ENCODE results near the gene CCDC60.

The CCDC60 gene

GRCh38 chr12:119446459-119446858, 111.9 kb downstream of the CCDC60 start:
- no peak for DNase-seq (ENCODE audit: low read depth in 2 of 2)

- no peak for DNase-seq (ENCODE audit: low read depth in 2 of 2)
These were observed 112.6 kb downstream of the CCDC60 start for GRCh38 chr12:119447126-119447525.

- no peak for DNase-seq (ENCODE audit: low read depth in 2 of 2)
These were observed 113.1 kb downstream of the CCDC60 start for GRCh38 chr12:119447618-119448017.

GRCh38 chr12:119448611-119449131, 114.1 kb downstream of the CCDC60 start:
- DNase-seq (ENCODE audit: low read depth in 2 of 2), result no peak

GRCh38 chr12:119450771-119451170, 116.2 kb downstream of the CCDC60 start:
- no peak for DNase-seq (ENCODE audit: low read depth in 2 of 2)

GRCh38 chr12:119456824-119457223, 122.3 kb downstream of the CCDC60 start:
- no peak for DNase-seq (ENCODE audit: low read depth in 2 of 2)

- no peak for DNase-seq (ENCODE audit: low read depth in 2 of 2)
These were observed 122.7 kb downstream of the CCDC60 start for GRCh38 chr12:119457271-119457670.

- DNase-seq (ENCODE audit: low read depth in 2 of 2), result no peak
These were observed 125.0 kb downstream of the CCDC60 start for GRCh38 chr12:119459481-119459880.

- no peak for DNase-seq (ENCODE audit: low read depth in 2 of 2)
These were observed 126.3 kb downstream of the CCDC60 start for GRCh38 chr12:119460876-119461275.

GRCh38 chr12:119461636-119462214, 127.2 kb downstream of the CCDC60 start:
- DNase-seq (ENCODE audit: low read depth in 2 of 2), result no peak

- no peak for DNase-seq (ENCODE audit: low read depth in 2 of 2)
These were observed 128.8 kb downstream of the CCDC60 start for GRCh38 chr12:119463211-119463926.

- no peak for DNase-seq (ENCODE audit: low read depth in 2 of 2)
These were observed 133.8 kb downstream of the CCDC60 start for GRCh38 chr12:119468296-119468695.

- DNase-seq (ENCODE audit: low read depth in 2 of 2), result no peak
These were observed 141.1 kb downstream of the CCDC60 start for GRCh38 chr12:119475650-119476049.

- DNase-seq (ENCODE audit: low read depth in 2 of 2), result no peak
These were observed 142.4 kb downstream of the CCDC60 start for GRCh38 chr12:119476951-119477350.

- no peak for DNase-seq (ENCODE audit: low read depth in 2 of 2)
These were observed 144.6 kb downstream of the CCDC60 start for GRCh38 chr12:119479121-119479561.

- DNase-seq (ENCODE audit: low read depth in 2 of 2), result no peak
These were observed 146.0 kb downstream of the CCDC60 start for GRCh38 chr12:119480551-119480950.

GRCh38 chr12:119486599-119487154, 152.1 kb downstream of the CCDC60 start:
- no peak for DNase-seq (ENCODE audit: low read depth in 2 of 2)

- DNase-seq (ENCODE audit: low read depth in 2 of 2), result no peak
These were observed 157.3 kb downstream of the CCDC60 start for GRCh38 chr12:119491814-119492213.

- no peak for DNase-seq (ENCODE audit: low read depth in 2 of 2)
These were observed 165.7 kb downstream of the CCDC60 start for GRCh38 chr12:119500209-119500608.

GRCh38 chr12:119501052-119501451, 166.5 kb downstream of the CCDC60 start:
- no peak for DNase-seq (ENCODE audit: low read depth in 2 of 2)

- no peak for DNase-seq (ENCODE audit: low read depth in 2 of 2)
These were observed 170.5 kb downstream of the CCDC60 start for GRCh38 chr12:119505001-119505400.

GRCh38 chr12:119512772-119513497, 178.4 kb downstream of the CCDC60 start:
- DNase-seq (ENCODE audit: low read depth in 2 of 2), result no peak

Data from stimulated activated CD8-positive, alpha-beta memory T cell treated with anti-CD3 and anti-CD28 coated beads, Interleukin-15, amount 100 ng/mL, for 4 hours (primary cell).